Neutrophil (primary cell): ENCODE measurements around the gene CENPW.

Source experiments
- H3K27ac ChIP-seq: fragments of 200-600 bp; sonication (generic); 2 replicates; pipeline ENCODE4 v1.5.1; 2016; ENCODE audit warnings: mild to moderate bottlenecking, moderate library complexity
- H3K27me3 ChIP-seq: fragments of 200-600 bp; sonication (generic); 2 replicates; pipeline ENCODE4 v1.6.0; 2016; ENCODE audit warnings: mild to moderate bottlenecking
- H3K36me3 ChIP-seq: fragments of 200-600 bp; sonication (generic); 2 replicates; pipeline ENCODE4 v1.5.1; 2017
- H3K4me1 ChIP-seq, 2 experiments: fragments of 200-600 bp in 1 of 2; sonication (generic) in 1 of 2; 1 replicate in 1 of 2; 2 replicates in 1 of 2; pipeline versions ENCODE4 v1.5.1 to v1.6.1; 2013 to 2016; ENCODE audit warnings: low read depth in 1 of 2, low read length in 1 of 2, mild to moderate bottlenecking in 1 of 2, moderate library complexity in 1 of 2; ENCODE audit not compliant: control insufficient read depth in 1 of 2, insufficient read depth in 1 of 2
- H3K4me3 ChIP-seq, 2 experiments: fragments of 200-600 bp in 1 of 2; sonication (generic) in 1 of 2; 1 replicate in 1 of 2; 2 replicates in 1 of 2; pipeline ENCODE4 v1.5.1; 2013 to 2016; ENCODE audit warnings: low read depth in 1 of 2, low read length in 1 of 2, mild to moderate bottlenecking in 1 of 2, moderate library complexity in 1 of 2
- H3K9me3 ChIP-seq: fragments of 200-600 bp; sonication (generic); 2 replicates; pipeline ENCODE4 v1.5.1; 2016
- TF ChIP-seq, protein P1 (sequence below): fragments of 200-600 bp; sonication (generic); IDR thresholded peaks from 2 replicates; pipeline ENCODE4 v1.5.1; 2016; ENCODE audit warnings: antibody characterized with exemption

CENPW gene

DNA sequence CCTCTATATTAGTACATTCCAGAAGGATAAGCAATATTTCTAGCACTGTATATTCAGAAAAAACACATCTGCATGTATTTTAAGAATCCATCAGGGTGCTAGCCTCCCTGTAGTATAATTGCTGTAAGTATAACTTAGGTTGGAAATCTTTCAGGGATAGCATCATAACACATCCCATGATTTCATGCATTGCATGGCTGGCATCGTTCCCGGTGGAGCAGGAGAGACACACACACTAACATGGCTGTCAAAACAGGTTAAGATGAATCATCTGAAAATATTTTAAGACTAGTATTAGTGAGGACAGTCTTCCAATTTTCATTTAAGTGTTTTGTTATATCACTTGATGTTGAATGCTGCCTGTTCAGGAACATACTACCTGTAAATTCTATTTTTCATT lies 32.1 kb upstream of the CENPW start:
- Histone ChIP-seq H3K27me3 (no peaks in the 10 kb centered on the region), H3K4me3 (no peak overlapping the region), H3K27ac (no peak overlapping the region), H3K9me3 (no peaks in the 10 kb centered on the region), H3K4me1 (no peaks in the 10 kb centered on the region), H3K36me3 (no peaks in the 10 kb centered on the region)
- TF ChIP-seq, protein P1, sequence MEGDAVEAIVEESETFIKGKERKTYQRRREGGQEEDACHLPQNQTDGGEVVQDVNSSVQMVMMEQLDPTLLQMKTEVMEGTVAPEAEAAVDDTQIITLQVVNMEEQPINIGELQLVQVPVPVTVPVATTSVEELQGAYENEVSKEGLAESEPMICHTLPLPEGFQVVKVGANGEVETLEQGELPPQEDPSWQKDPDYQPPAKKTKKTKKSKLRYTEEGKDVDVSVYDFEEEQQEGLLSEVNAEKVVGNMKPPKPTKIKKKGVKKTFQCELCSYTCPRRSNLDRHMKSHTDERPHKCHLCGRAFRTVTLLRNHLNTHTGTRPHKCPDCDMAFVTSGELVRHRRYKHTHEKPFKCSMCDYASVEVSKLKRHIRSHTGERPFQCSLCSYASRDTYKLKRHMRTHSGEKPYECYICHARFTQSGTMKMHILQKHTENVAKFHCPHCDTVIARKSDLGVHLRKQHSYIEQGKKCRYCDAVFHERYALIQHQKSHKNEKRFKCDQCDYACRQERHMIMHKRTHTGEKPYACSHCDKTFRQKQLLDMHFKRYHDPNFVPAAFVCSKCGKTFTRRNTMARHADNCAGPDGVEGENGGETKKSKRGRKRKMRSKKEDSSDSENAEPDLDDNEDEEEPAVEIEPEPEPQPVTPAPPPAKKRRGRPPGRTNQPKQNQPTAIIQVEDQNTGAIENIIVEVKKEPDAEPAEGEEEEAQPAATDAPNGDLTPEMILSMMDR = no peak

DNA sequence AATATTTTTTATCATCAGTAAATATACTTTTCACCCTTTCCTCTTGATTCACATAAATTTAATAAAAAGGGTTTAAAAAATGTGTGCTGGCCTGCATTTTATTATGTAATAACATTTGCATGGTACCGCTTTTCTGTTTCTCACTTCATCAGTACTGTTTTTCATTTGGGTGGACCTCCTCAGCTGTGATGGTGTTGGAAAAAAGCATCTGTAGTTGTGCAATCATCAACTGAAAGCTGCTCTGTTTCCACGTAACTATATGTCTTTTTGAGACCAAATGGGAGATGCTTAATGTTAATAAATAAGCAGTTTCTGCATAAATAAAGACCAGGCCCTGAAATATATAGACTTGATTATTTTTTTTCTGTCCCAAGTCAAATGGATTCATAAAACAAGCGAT lies 31.6 kb upstream of the CENPW start:
- TF ChIP-seq, protein P1 = no peak

DNA sequence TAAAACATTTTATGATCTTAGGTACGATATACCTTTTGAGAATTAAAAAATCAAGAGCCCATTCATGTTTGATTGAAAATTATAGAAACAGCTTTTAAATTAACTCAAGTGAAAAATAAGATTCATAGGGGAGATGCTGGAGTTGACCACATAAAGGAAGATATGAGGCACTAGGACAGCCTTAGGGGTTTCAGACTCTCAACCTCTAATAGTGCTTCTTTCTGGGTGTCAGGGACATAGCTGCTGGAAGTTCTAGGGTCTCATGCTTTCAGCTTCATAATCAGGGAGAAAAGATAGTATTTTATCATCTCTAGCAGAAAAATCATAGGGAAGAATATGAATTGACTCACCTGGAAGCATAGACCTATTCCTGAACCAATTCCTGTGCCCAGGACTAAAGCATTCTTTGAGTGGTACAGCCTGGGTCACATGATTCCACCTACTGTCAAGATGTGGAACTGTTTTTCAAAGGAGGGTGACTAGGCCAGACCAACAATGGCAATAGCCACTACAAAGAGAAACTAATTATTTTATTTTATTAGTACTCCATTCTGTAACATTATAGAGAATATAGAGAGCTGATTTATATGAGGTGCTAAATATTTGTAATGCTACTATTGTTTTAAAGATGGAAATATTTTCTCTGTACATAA lies 27.8 kb upstream of the CENPW start:
- no peak overlapping the region for H3K4me3 ChIP-seq
- H3K4me1 ChIP-seq = no peaks in the 10 kb centered on the region
- no peaks in the 10 kb centered on the region for H3K9me3 ChIP-seq
- TF ChIP-seq, protein P1 = no peak
- no peaks in the 10 kb centered on the region for H3K36me3 ChIP-seq
- H3K27ac ChIP-seq = no peak overlapping the region
- H3K27me3 ChIP-seq = no peaks in the 10 kb centered on the region

More for the DNA sequence above, 31.6 kb upstream of the CENPW start:
- no peak overlapping the region for H3K27ac ChIP-seq
- H3K36me3 ChIP-seq = no peaks in the 10 kb centered on the region
- no peak overlapping the region for H3K4me3 ChIP-seq
- no peaks in the 10 kb centered on the region for H3K27me3 ChIP-seq
- no peaks in the 10 kb centered on the region for H3K9me3 ChIP-seq
- H3K4me1 ChIP-seq = no peaks in the 10 kb centered on the region

DNA sequence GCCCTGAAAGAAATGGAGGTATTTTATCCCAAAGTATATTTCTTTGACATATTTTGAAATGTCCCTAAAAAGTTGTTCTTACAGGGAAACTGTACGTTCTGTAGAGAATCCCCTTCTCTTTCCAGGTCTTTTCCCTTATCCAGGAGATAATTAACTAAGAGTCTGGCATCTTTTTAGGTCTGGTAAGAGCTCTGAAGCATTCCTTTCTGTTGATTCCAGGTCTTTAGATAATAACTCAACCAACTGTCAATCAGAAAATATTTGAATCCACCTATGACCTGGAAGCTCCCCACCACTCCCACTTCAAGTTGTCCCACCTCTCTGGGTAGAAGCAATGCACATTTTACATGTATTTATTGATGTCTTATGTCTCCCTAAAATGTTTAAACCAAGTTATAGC lies 26.0 kb upstream of the CENPW start:
- TF ChIP-seq, protein P1 = no peak
- no peaks in the 10 kb centered on the region for H3K36me3 ChIP-seq
- no peak overlapping the region for H3K4me3 ChIP-seq
- no peak overlapping the region for H3K27ac ChIP-seq
- no peaks in the 10 kb centered on the region for H3K9me3 ChIP-seq
- no peaks in the 10 kb centered on the region for H3K27me3 ChIP-seq
- H3K4me1 ChIP-seq = no peaks in the 10 kb centered on the region

DNA sequence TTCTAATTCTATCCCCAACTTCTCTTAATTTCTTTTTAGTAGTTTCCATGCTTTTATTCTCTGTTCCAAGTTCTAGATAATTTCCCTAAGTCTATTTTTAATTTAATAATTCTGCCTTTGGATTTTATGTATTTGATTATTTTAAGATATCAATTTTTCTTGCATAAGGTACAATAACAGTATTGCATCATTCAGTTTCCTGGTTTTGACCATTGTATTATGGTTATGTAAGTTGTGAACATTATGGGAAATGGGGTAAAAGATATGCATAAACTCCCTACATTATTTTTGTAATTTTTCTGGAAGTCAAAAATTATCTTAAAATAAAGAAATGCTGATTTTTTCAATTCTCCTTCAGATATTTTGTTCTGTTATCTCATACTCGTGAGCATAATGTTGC lies 21.1 kb upstream of the CENPW start:
- TF ChIP-seq, protein P1 = no peak
- H3K4me3 ChIP-seq = no peak overlapping the region
- H3K27ac ChIP-seq = no peak overlapping the region

DNA sequence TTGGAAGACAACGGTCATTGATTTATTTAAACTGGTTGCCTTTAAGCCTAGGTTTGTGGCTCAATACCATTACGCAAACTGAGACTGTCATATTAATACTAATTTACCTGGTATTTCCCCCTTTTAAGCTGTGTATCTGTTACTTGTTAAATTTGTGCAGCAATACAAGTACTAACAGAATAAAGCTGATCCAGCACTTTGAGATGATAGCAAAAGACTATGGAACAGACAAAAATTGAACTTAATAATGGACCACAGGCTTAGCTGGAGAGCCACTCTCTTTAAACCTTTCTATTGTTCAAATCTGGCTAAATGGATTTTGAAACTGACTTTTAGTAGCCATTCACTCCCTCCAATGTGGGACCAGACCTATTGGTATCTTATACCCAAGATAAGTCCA lies 6.2 kb upstream of the CENPW start:
- Histone ChIP-seq H3K4me3 (no peak overlapping the region), H3K27me3 (no peaks in the 10 kb centered on the region)
- TF ChIP-seq, protein P1 = no peak

More for the DNA sequence above, 21.1 kb upstream of the CENPW start:
- Histone ChIP-seq H3K9me3 (no peaks in the 10 kb centered on the region), H3K27me3 (peaks cover 2% of the 10 kb centered on the region), H3K36me3 (no peaks in the 10 kb centered on the region), H3K4me1 (no peaks in the 10 kb centered on the region)

More for the DNA sequence above, 6.2 kb upstream of the CENPW start:
- Histone ChIP-seq H3K36me3 (no peaks in the 10 kb centered on the region), H3K4me1 (peaks cover 7 to 12% of the 10 kb centered on the region in 2 experiments), H3K9me3 (no peaks in the 10 kb centered on the region), H3K27ac (no peak overlapping the region)
